Measurements from ENCODE around the gene CPXM2. TPM values are rescaled to one million over a fixed set of nuclear protein-coding genes. Genes with fewer than 3 reads are reported as not detected.

CPXM2 gene
- polyA plus RNA-seq, 2 of the 4 experiments (the other 2 are of a cell fraction), result not detected

DNA sequence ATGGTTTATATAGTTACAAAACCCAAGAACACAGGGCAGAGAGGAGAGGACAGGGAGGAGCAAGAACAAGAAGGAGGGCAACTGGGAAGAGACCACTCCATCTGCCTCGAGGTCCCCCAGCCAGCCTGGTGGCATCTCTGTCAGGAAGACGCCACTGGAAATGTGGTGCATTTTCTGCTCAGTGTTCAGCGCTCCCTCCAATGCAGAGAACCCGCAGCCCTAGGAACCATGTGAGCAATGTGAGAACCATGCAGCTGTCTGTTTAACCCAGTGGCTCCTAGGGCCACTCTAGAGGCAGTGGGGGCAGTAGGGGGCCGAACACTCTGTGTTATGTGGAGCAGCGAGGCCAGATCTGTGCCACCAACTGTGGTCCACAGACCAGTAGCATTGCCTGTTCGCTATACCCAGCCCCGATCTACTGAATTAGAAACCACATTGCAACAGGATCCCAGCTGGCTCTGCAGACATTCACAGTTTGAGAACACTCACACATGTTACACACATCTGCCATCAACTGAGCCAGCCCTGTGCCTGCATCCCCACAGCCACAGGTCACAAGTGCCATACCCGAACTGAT lies 110.2 kb downstream of the CPXM2 start (continued):
- no peak for TF ChIP-seq SMC3 (IDR thresholded peaks at IDR 0.05)
- TF ChIP-seq FOSB (CRISPR knock-in tag; IDR thresholded peaks at IDR 0.05), result no peak
- TF ChIP-seq CEBPB (IDR thresholded peaks at IDR 0.05), result no peak
- TF ChIP-seq, protein P1, sequence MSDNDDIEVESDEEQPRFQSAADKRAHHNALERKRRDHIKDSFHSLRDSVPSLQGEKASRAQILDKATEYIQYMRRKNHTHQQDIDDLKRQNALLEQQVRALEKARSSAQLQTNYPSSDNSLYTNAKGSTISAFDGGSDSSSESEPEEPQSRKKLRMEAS (IDR thresholded peaks at IDR 0.05), result no peak
- no peak for TF ChIP-seq HOXB5 (CRISPR knock-in tag; IDR thresholded peaks at IDR 0.05)
- no peak for TF ChIP-seq TFCP2L1 (CRISPR knock-in tag; IDR thresholded peaks at IDR 0.05)
- no peak for TF ChIP-seq MYC (IDR thresholded peaks at IDR 0.05; ENCODE audit: borderline replicate concordance, low read length)
- TF ChIP-seq, protein P2, sequence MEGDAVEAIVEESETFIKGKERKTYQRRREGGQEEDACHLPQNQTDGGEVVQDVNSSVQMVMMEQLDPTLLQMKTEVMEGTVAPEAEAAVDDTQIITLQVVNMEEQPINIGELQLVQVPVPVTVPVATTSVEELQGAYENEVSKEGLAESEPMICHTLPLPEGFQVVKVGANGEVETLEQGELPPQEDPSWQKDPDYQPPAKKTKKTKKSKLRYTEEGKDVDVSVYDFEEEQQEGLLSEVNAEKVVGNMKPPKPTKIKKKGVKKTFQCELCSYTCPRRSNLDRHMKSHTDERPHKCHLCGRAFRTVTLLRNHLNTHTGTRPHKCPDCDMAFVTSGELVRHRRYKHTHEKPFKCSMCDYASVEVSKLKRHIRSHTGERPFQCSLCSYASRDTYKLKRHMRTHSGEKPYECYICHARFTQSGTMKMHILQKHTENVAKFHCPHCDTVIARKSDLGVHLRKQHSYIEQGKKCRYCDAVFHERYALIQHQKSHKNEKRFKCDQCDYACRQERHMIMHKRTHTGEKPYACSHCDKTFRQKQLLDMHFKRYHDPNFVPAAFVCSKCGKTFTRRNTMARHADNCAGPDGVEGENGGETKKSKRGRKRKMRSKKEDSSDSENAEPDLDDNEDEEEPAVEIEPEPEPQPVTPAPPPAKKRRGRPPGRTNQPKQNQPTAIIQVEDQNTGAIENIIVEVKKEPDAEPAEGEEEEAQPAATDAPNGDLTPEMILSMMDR (IDR thresholded peaks at IDR 0.05), result no peak
- TF ChIP-seq EP300 (IDR thresholded peaks at IDR 0.05), result no peak

DNA sequence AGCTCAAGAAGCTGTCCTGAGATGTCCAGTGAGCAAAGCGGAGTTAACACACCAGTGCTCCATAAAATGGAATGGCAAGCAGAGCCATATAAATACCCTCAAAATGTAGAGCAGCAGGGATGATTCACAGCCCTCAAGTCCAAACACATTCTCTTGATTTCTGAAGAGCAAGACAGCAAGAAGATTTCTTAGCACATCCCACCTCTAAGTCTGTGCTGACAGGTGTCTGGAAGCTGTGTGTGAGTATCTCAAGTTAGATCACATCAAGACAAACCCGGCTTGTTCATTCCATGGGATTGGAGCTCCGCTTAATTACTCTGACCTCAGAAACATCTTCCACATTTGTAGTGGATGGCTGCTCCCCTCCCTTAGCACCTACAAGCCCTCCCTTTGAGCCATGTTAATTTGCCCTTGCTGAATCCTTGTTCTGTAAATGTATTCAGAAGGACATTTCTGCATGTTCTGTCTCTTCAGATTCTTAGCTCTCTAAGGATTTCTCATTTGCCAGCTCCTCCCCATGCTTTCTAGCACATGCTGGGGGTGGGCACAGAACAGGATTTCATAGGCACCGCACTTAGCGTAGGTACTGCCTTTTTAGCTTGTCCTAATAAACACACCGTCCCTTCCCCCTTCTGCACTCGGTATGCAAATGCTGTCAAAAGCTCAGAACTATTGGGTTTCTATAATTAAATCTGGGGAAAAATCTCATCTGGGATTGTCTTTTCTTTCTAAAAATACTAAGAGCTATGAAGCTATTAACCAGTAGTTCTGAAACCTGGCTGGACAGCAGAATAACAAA lies 112.7 kb downstream of the CPXM2 start:
- no peak for ATAC-seq

More for the DNA sequence above, 112.7 kb downstream of the CPXM2 start:
- no peaks in the 10 kb centered on the region for H3K4me1 ChIP-seq
- ChIA-PET POLR2A (no interaction called here), CTCF (interaction anchor here (1.0 to 1.4 kb wide), 2 partner anchors 27 to 33 kb away, joined by 3 read pairs; no protein-coding TSS in a partner anchor)
- TF ChIP-seq HOXA7 (CRISPR knock-in tag; IDR thresholded peaks at IDR 0.05), result no peak
- TF ChIP-seq ZC3H11A (IDR thresholded peaks at IDR 0.05), result no peak
- TF ChIP-seq, protein P3, sequence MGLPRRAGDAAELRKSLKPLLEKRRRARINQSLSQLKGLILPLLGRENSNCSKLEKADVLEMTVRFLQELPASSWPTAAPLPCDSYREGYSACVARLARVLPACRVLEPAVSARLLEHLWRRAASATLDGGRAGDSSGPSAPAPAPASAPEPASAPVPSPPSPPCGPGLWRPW (IDR thresholded peaks at IDR 0.05), result no peak
- TF ChIP-seq FOSL2 (IDR thresholded peaks at IDR 0.05), result no peak
- TF ChIP-seq FOSL2 (CRISPR knock-in tag; IDR thresholded peaks at IDR 0.05), result no peak
- TF ChIP-seq FOSB (CRISPR knock-in tag; IDR thresholded peaks at IDR 0.05), result no peak
- no peak for TF ChIP-seq CEBPB (IDR thresholded peaks at IDR 0.05)
- TF ChIP-seq RCOR1 (IDR thresholded peaks at IDR 0.05; ENCODE audit: low read depth, low read length), result no peak
- no peak for TF ChIP-seq CHD4 (IDR thresholded peaks at IDR 0.05; ENCODE audit: borderline replicate concordance)
- TF ChIP-seq EHMT2 (IDR thresholded peaks at IDR 0.05; ENCODE audit: low read depth), result no peak
- TF ChIP-seq, protein P4, sequence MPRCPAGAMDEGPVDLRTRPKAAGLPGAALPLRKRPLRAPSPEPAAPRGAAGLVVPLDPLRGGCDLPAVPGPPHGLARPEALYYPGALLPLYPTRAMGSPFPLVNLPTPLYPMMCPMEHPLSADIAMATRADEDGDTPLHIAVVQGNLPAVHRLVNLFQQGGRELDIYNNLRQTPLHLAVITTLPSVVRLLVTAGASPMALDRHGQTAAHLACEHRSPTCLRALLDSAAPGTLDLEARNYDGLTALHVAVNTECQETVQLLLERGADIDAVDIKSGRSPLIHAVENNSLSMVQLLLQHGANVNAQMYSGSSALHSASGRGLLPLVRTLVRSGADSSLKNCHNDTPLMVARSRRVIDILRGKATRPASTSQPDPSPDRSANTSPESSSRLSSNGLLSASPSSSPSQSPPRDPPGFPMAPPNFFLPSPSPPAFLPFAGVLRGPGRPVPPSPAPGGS (IDR thresholded peaks at IDR 0.05), result no peak
- TF ChIP-seq ZFP36 (IDR thresholded peaks at IDR 0.05; ENCODE audit: borderline replicate concordance, partially characterized antibody), result no peak
- TF ChIP-seq, protein P5, sequence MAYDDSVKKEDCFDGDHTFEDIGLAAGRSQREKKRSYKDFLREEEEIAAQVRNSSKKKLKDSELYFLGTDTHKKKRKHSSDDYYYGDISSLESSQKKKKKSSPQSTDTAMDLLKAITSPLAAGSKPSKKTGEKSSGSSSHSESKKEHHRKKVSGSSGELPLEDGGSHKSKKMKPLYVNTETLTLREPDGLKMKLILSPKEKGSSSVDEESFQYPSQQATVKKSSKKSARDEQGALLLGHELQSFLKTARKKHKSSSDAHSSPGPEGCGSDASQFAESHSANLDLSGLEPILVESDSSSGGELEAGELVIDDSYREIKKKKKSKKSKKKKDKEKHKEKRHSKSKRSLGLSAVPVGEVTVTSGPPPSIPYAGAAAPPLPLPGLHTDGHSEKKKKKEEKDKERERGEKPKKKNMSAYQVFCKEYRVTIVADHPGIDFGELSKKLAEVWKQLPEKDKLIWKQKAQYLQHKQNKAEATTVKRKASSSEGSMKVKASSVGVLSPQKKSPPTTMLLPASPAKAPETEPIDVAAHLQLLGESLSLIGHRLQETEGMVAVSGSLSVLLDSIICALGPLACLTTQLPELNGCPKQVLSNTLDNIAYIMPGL (CRISPR knock-in tag; IDR thresholded peaks at IDR 0.05; ENCODE audit: borderline replicate concordance), result no peak
- no peak for TF ChIP-seq NFE2L2 (conservative IDR thresholded peaks at IDR 0.05; ENCODE audit: low read length)
- no peak for TF ChIP-seq ZNF302 (CRISPR knock-in tag; IDR thresholded peaks at IDR 0.05)
- no peak for TF ChIP-seq RARB (CRISPR knock-in tag; IDR thresholded peaks at IDR 0.05)
- TF ChIP-seq EHF (CRISPR knock-in tag; IDR thresholded peaks at IDR 0.05), result no peak
- no peak for TF ChIP-seq ESRRA (IDR thresholded peaks at IDR 0.05; ENCODE audit: borderline replicate concordance, low read length)
- no peak overlapping the region for H3K4me3 ChIP-seq
- no peaks in the 10 kb centered on the region for H3K9me3 ChIP-seq
- DNase-seq (ENCODE audit: low read depth in 1 of 2, low spot score in 1 of 2) (no peak), FAIRE-seq (no peak)
- H3K27ac ChIP-seq, result no peak overlapping the region
- 38% methylated on average over 7 of the region's 7 CpGs for WGBS (ENCODE audit: missing lambda C conversion rate)
- H3K4me2 ChIP-seq, result no peak overlapping the region
